Central memory CD8-positive, alpha-beta T cell (primary cell): ENCODE results near the gene PEAR1.

Experiments used
- ATAC-seq: fragments of 150-1000 bp; cut with Tn5 transposase; replicated peaks from 2 replicates; pipeline ENCODE4 v1.10.0; 2022; ENCODE audit warnings: mild to moderate bottlenecking, moderate FRiP score, moderate number of reproducible peaks; ENCODE audit not compliant: poor library complexity, severe bottlenecking; ENCODE audit errors: extremely low read depth
- DNase-seq, 2 donors: peaks; one replicate each; pipeline ENCODE4 v3.0.0; 2021; ENCODE audit warnings: low spot score in 2 of 2
- H3K27ac Mint-ChIP-seq: one replicate; pipeline ENCODE4 v1.8.0; 2022; ENCODE audit warnings: low read depth, mild to moderate bottlenecking, moderate library complexity, mixed read lengths
- H3K27me3 Mint-ChIP-seq: one replicate; pipeline ENCODE4 v1.8.0; 2022; ENCODE audit warnings: mixed read lengths
- H3K36me3 Mint-ChIP-seq: one replicate; pipeline ENCODE4 v1.8.0; 2022; ENCODE audit warnings: mild to moderate bottlenecking, moderate library complexity, mixed read lengths; ENCODE audit not compliant: insufficient read depth
- H3K4me1 Mint-ChIP-seq: one replicate; pipeline ENCODE4 v1.8.0; 2022; ENCODE audit warnings: mixed read lengths
- H3K4me3 Mint-ChIP-seq: one replicate; pipeline ENCODE4 v1.8.0; 2022; ENCODE audit warnings: mild to moderate bottlenecking, moderate library complexity, mixed read lengths
- H3K9me3 Mint-ChIP-seq: one replicate; pipeline ENCODE4 v1.8.0; 2022; ENCODE audit warnings: mixed read lengths

The PEAR1 gene

GRCh38 chr1:156853761-156854160 lies 39.8 kb upstream of the PEAR1 start:
- ATAC-seq = no peak

GRCh38 chr1:156854634-156855033 lies 38.9 kb upstream of the PEAR1 start:
- no peak overlapping the region for H3K4me3 Mint-ChIP-seq
- DNase-seq (no peak), ATAC-seq (no peak)
- H3K27me3 Mint-ChIP-seq = peaks cover 15% of the 10 kb centered on the region
- H3K4me1 Mint-ChIP-seq = peaks cover 8% of the 10 kb centered on the region
- no peaks in the 10 kb centered on the region for H3K36me3 Mint-ChIP-seq
- no peak overlapping the region for H3K27ac Mint-ChIP-seq
- H3K9me3 Mint-ChIP-seq = no peaks in the 10 kb centered on the region

More at GRCh38 chr1:156853761-156854160, 39.8 kb upstream of the PEAR1 start:
- peaks cover 2% of the 10 kb centered on the region for H3K36me3 Mint-ChIP-seq
- no peak overlapping the region for H3K27ac Mint-ChIP-seq
- peaks cover 10% of the 10 kb centered on the region for H3K4me1 Mint-ChIP-seq
- no peak overlapping the region for H3K4me3 Mint-ChIP-seq
- H3K9me3 Mint-ChIP-seq = no peaks in the 10 kb centered on the region
- peaks cover 11% of the 10 kb centered on the region for H3K27me3 Mint-ChIP-seq
- no peak for DNase-seq

- Mint-ChIP-seq H3K36me3 (no peaks in the 10 kb centered on the region), H3K27me3 (peaks cover 16% of the 10 kb centered on the region), H3K9me3 (no peaks in the 10 kb centered on the region), H3K4me3 (no peak overlapping the region), H3K27ac (no peak overlapping the region), H3K4me1 (peaks cover 17% of the 10 kb centered on the region)
- DNase-seq = no peak
- ATAC-seq = no peak
Observed at GRCh38 chr1:156856282-156856785, 37.2 kb upstream of the PEAR1 start.

- Mint-ChIP-seq H3K9me3 (no peaks in the 10 kb centered on the region), H3K4me1 (peaks cover 17% of the 10 kb centered on the region), H3K27me3 (peaks cover 28% of the 10 kb centered on the region), H3K36me3 (no peaks in the 10 kb centered on the region), H3K27ac (no peak overlapping the region), H3K4me3 (no peak overlapping the region)
- DNase-seq = no peak
- ATAC-seq = no peak
Observed at GRCh38 chr1:156857532-156857931, 36.0 kb upstream of the PEAR1 start.

- H3K36me3 Mint-ChIP-seq = no peaks in the 10 kb centered on the region
- peaks cover 39% of the 10 kb centered on the region for H3K27me3 Mint-ChIP-seq
- no peak overlapping the region for H3K27ac Mint-ChIP-seq
- H3K4me3 Mint-ChIP-seq = no peak overlapping the region
- no peak for ATAC-seq
- H3K4me1 Mint-ChIP-seq = peaks cover 22% of the 10 kb centered on the region
- DNase-seq = no peak
- no peaks in the 10 kb centered on the region for H3K9me3 Mint-ChIP-seq
Observed at GRCh38 chr1:156858555-156858956, 35.0 kb upstream of the PEAR1 start.

GRCh38 chr1:156858959-156859522 lies 34.5 kb upstream of the PEAR1 start, which contains the start of gene INSRR:
TSS of gene INSRR (minus strand) at chr1:156859117. CDS start at chr1:156858621, 496 bp downstream.
- DNase-seq (no peak), ATAC-seq (no peak)
- no peaks in the 10 kb centered on the region for H3K36me3 Mint-ChIP-seq
- no peaks in the 10 kb centered on the region for H3K9me3 Mint-ChIP-seq
- peaks cover 27% of the 10 kb centered on the region for H3K4me1 Mint-ChIP-seq
- H3K27ac Mint-ChIP-seq = no peak within 1 kb of the TSS
- peak within 1 kb of the TSS; percentile 69 for H3K4me3 Mint-ChIP-seq
- H3K27me3 Mint-ChIP-seq = peaks cover 43% of the 10 kb centered on the region

GRCh38 chr1:156859523-156860112 lies 33.9 kb upstream of the PEAR1 start:
- ATAC-seq = peak; percentile 20
- no peak for DNase-seq
- H3K27ac Mint-ChIP-seq = no peak overlapping the region

GRCh38 chr1:156860113-156860627 lies 33.3 kb upstream of the PEAR1 start:
- Mint-ChIP-seq H3K4me1 (peaks cover 29% of the 10 kb centered on the region), H3K27ac (no peak overlapping the region), H3K27me3 (peaks cover 55% of the 10 kb centered on the region), H3K9me3 (no peaks in the 10 kb centered on the region), H3K4me3 (peak overlapping the region; percentile 69), H3K36me3 (no peaks in the 10 kb centered on the region)
- peak; percentile 64 for ATAC-seq
- peak; percentile 32 to 53 for DNase-seq

More at GRCh38 chr1:156859523-156860112, 33.9 kb upstream of the PEAR1 start:
- H3K4me1 Mint-ChIP-seq = peaks cover 29% of the 10 kb centered on the region
- H3K4me3 Mint-ChIP-seq = peak overlapping the region; percentile 69
- H3K36me3 Mint-ChIP-seq = no peaks in the 10 kb centered on the region
- H3K9me3 Mint-ChIP-seq = no peaks in the 10 kb centered on the region
- H3K27me3 Mint-ChIP-seq = peaks cover 49% of the 10 kb centered on the region

GRCh38 chr1:156860628-156861423 lies 32.7 kb upstream of the PEAR1 start, which contains the start of gene NTRK1:
TSS of gene NTRK1 (plus strand) at chr1:156860865. CDS start at chr1:156860935, 70 bp downstream.
- ATAC-seq (peak; percentile 74), DNase-seq (peak in 1 of 2 donors; percentile 23)
- peaks cover 35% of the 10 kb centered on the region for H3K4me1 Mint-ChIP-seq
- H3K4me3 Mint-ChIP-seq = peak within 1 kb of the TSS; percentile 69
- H3K9me3 Mint-ChIP-seq = no peaks in the 10 kb centered on the region
- H3K27ac Mint-ChIP-seq = no peak within 1 kb of the TSS
- H3K27me3 Mint-ChIP-seq = peaks cover 61% of the 10 kb centered on the region
- H3K36me3 Mint-ChIP-seq = no peaks in the 10 kb centered on the region

- H3K4me3 Mint-ChIP-seq = no peak overlapping the region
Observed at GRCh38 chr1:156862584-156862983, 30.9 kb upstream of the PEAR1 start.

GRCh38 chr1:156862997-156863599 lies 30.4 kb upstream of the PEAR1 start:
- Mint-ChIP-seq H3K36me3 (no peaks in the 10 kb centered on the region), H3K27me3 (peaks cover 71% of the 10 kb centered on the region), H3K4me1 (peaks cover 35% of the 10 kb centered on the region), H3K4me3 (no peak overlapping the region), H3K27ac (no peak overlapping the region), H3K9me3 (no peaks in the 10 kb centered on the region)
- DNase-seq (no peak), ATAC-seq (no peak)

More at GRCh38 chr1:156862584-156862983, 30.9 kb upstream of the PEAR1 start:
- Mint-ChIP-seq H3K36me3 (no peaks in the 10 kb centered on the region), H3K27me3 (peaks cover 70% of the 10 kb centered on the region), H3K4me1 (peaks cover 35% of the 10 kb centered on the region), H3K9me3 (no peaks in the 10 kb centered on the region), H3K27ac (no peak overlapping the region)
- no peak for ATAC-seq
- DNase-seq = no peak

- H3K9me3 Mint-ChIP-seq = no peaks in the 10 kb centered on the region
- no peak overlapping the region for H3K4me3 Mint-ChIP-seq
- DNase-seq (no peak), ATAC-seq (no peak)
- peaks cover 31% of the 10 kb centered on the region for H3K4me1 Mint-ChIP-seq
- H3K36me3 Mint-ChIP-seq = no peaks in the 10 kb centered on the region
- H3K27me3 Mint-ChIP-seq = peaks cover 71% of the 10 kb centered on the region
- H3K27ac Mint-ChIP-seq = no peak overlapping the region
Observed at GRCh38 chr1:156863631-156864030, 29.9 kb upstream of the PEAR1 start.
